GM10266 (cell line): ENCODE data around the gene KDR.

ENCODE experiments used
- DNase-seq: peaks from one replicate; pipeline ENCODE4 v3.0.0; 2012; ENCODE audit errors: extremely low spot score
- CTCF ChIP-seq: IDR thresholded peaks from 2 replicates; pipeline ENCODE4 v1.5.1; 2012; ENCODE audit warnings: mild to moderate bottlenecking, low read depth; ENCODE audit not compliant: control insufficient read depth, insufficient read depth; ENCODE audit errors: missing control alignments

The KDR gene

DNA sequence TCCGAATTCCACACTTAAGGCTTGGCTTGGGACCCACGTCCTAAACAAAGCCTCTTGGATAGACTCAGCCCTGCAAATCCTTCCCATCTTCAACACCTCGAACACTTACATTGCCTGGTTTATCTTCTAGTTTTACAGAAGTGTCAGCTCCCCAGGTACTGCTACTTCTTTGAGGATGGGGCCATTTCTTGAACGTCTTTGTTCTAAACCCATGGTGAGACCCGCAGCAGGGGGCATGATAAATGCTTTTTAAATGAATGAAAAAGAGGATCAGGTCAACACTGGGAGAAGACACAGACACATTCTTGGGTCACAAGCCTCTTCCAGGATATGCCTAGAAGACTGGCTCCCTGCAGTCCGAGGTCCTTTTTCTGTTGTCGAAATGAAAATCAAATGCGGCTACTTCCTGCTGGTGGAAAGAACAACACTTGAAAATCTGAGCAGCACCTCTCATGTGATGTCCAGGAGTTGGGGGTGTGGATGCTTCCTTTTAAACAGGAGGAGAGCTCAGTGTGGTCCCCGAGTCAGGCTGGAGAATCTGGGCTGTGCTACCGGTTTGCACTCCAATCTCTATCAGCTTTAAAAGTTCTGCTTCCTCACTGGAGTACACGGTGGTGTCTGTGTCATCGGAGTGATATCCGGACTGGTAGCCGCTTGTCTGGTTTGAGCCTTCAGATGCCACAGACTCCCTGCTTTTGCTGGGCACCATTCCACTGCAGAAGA is 45.8 kb downstream of the KDR start:
- no peak for TF ChIP-seq CTCF
- DNase-seq, result no peak

- no peak for TF ChIP-seq CTCF
- no peak for DNase-seq
Measured at GRCh38 chr4:55078987-55079386, 46.4 kb downstream of the KDR start.

DNA sequence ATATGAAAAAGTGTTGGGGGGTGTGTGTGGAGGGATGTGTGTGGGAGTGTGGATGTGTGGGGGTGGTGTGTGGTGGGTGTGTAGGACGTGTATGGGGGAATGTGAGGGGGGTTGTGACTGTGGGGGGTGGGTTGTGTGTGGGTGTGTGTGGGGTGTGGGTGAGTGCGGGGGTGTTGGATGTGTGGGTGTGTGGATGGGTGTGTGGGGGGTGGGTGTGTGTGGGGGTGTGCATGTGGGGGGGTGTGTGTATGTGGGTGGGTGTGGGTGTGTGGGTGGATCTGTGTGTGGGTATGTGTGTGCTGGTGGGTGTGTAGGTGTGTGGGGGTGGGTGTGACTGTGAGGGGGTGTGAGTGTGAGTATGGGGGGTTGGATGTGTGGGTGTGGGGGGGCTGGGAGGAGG is 47.8 kb downstream of the KDR start:
- no peak for TF ChIP-seq CTCF
- no peak for DNase-seq

GRCh38 chr4:55075823-55076716 is 49.3 kb downstream of the KDR start:
- DNase-seq, result no peak
- no peak for TF ChIP-seq CTCF

GRCh38 chr4:55075376-55075775 is 50.0 kb downstream of the KDR start:
- DNase-seq, result no peak
- TF ChIP-seq CTCF, result no peak

DNA sequence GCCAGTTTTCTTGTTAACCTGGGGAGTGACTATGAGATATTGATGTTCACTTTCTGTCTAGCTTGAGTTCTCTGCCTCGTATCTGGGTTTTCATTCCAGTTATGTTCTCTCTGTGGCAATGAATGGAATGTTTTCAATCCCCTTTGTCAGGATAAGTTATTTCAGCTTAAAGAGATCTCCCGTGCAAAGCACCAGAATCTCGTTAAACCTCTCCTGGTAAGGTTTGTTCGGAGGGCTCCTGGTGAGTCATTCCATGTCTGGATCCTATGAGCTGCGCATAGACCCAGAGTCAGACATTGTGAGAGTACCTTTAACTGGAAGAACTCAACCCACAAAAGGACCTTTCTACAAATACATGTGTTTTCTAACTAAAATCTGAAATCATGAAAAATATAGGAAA is 51.0 kb downstream of the KDR start:
- DNase-seq, result no peak
- no peak for TF ChIP-seq CTCF

- no peak for TF ChIP-seq CTCF
- DNase-seq, result no peak
Measured at GRCh38 chr4:55071951-55072350, 53.4 kb downstream of the KDR start.
